Measurements from ENCODE around the gene PDIA4. TPM values are rescaled to one million over a fixed set of nuclear protein-coding genes. Genes with fewer than 3 reads are reported as not detected.
"Not testable (repeated sequence)": the region's sequence is repeated elsewhere in the genome, so short reads cannot be mapped to it uniquely, and the experiment has no call there.

The PDIA4 gene
- total and polyA plus RNA-seq, 12 donors: 10.2 to 64.5 (median 24.6) TPM

GRCh38 chr7:149048805-149049204, 20.5 kb upstream of the PDIA4 start:
- intact Hi-C loops (cut with DNase I): no loop called here
- 61 to 82% methylated on average over 3 of the region's 3 CpGs for WGBS, 2 donors
- H3K4me1 ChIP-seq: no peaks in the 10 kb centered on the region

GRCh38 chr7:149046416-149046815, 18.1 kb upstream of the PDIA4 start:
- peak overlapping the region in 1 of 10 donors; percentile 56 for H3K27ac ChIP-seq
- 93 to 100% methylated on average over 2 of the region's 2 CpGs for WGBS, 2 donors

More at GRCh38 chr7:149048805-149049204, 20.5 kb upstream of the PDIA4 start:
- Histone ChIP-seq H3K27me3 (peaks cover 0 to 5% (median 0%) of the 10 kb centered on the region in 7 donors), H3K36me3 (no peaks in the 10 kb centered on the region), H3K9me3 (no peaks in the 10 kb centered on the region), H3K27ac (no peak overlapping the region), H3K4me3 (no peak overlapping the region)
- ATAC-seq (no peak), DNase-seq (no peak)
- no peak for TF ChIP-seq CTCF (IDR thresholded peaks at IDR 0.05)

GRCh38 chr7:149043936-149044335, 15.6 kb upstream of the PDIA4 start:
- no peak for DNase-seq
- H3K4me3 ChIP-seq: no peak overlapping the region
- WGBS, 2 donors: 92 to 93% methylated on average over 8 of the region's 8 CpGs
- no peaks in the 10 kb centered on the region for H3K27me3 ChIP-seq
- H3K36me3 ChIP-seq: no peaks in the 10 kb centered on the region
- TF ChIP-seq CTCF (IDR thresholded peaks at IDR 0.05): no peak
- no peaks in the 10 kb centered on the region for H3K4me1 ChIP-seq
- no peak for ATAC-seq
- H3K9me3 ChIP-seq: no peaks in the 10 kb centered on the region
- intact Hi-C loops (cut with DNase I): no loop called here
- no peak overlapping the region for H3K27ac ChIP-seq

More at GRCh38 chr7:149046416-149046815, 18.1 kb upstream of the PDIA4 start:
- H3K4me1 ChIP-seq: no peaks in the 10 kb centered on the region
- H3K4me3 ChIP-seq: no peak overlapping the region
- DNase-seq (no peak), ATAC-seq (no peak)
- no peaks in the 10 kb centered on the region for H3K36me3 ChIP-seq
- intact Hi-C loops (cut with DNase I): no loop called here
- no peak for TF ChIP-seq CTCF (IDR thresholded peaks at IDR 0.05)
- peaks cover 0 to 2% (median 0%) of the 10 kb centered on the region in 7 donors for H3K27me3 ChIP-seq
- no peaks in the 10 kb centered on the region for H3K9me3 ChIP-seq

GRCh38 chr7:149041350-149041749, 13.0 kb upstream of the PDIA4 start:
- 82 to 88% methylated on average over 5 of the region's 5 CpGs for WGBS, 2 donors
- no peak for DNase-seq
- H3K9me3 ChIP-seq: peaks cover 0 to 7% (median 0%) of the 10 kb centered on the region in 11 donors
- no peaks in the 10 kb centered on the region for H3K4me1 ChIP-seq
- no peak overlapping the region for H3K4me3 ChIP-seq
- no peaks in the 10 kb centered on the region for H3K27me3 ChIP-seq
- no peaks in the 10 kb centered on the region for H3K36me3 ChIP-seq
- ATAC-seq: no peak
- intact Hi-C loops (cut with DNase I): no loop called here
- TF ChIP-seq CTCF (IDR thresholded peaks at IDR 0.05): no peak
- H3K27ac ChIP-seq: no peak overlapping the region

GRCh38 chr7:149038641-149039040, 10.3 kb upstream of the PDIA4 start:
- H3K36me3 ChIP-seq; H3K27ac ChIP-seq; H3K27me3 ChIP-seq; ATAC-seq; DNase-seq; H3K9me3 ChIP-seq; H3K4me3 ChIP-seq; intact Hi-C loops (cut with DNase I); H3K4me1 ChIP-seq: not testable (repeated sequence)
- WGBS, 2 donors: 88 to 94% methylated on average over 16 to 30 of the region's 32 CpGs

Measured in heart right ventricle (tissue), 16 donors.